ENCODE measurements around the gene PDZD7. TPM values are rescaled to one million over a fixed set of nuclear protein-coding genes. Genes with fewer than 3 reads are reported as not detected.

Gene PDZD7
- polyA plus RNA-seq, 1 donor from 2014 or later = 1.5 TPM

- TF ChIP-seq EP300 (conservative IDR thresholded peaks at IDR 0.05; ENCODE audit: poor library complexity, severe bottlenecking) = no peak
Observed at GRCh38 chr10:101018118-101018599, 12.8 kb downstream of the PDZD7 start (continued).

GRCh38 chr10:101016814-101017213 lies 14.1 kb downstream of the PDZD7 start:
- peaks cover 55% of the 10 kb centered on the region for H3K27me3 ChIP-seq (ENCODE audit: insufficient read depth, low read depth, low read length)
- H3K27ac ChIP-seq (ENCODE audit: low read length) = no peak overlapping the region

DNA sequence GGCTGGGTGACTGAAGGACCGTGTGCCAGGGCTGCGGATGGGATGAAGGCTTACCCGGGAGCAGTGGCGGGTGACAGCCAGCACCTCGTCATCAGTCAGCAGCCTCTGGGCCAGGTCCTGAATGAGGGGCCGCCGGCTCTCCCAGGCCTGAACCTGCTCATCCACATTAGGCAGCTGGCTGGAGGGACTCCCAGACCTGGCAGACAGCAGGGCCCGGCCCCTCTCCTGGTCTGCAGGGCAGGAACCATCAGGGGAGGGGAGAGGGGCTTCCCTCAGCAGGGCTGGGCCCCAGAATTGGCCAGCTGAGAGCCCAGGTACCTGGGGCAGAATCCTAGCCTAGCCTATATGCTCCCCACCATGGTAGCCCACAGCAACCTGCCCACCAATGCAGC lies 15.4 kb downstream of the PDZD7 start:
- Histone ChIP-seq H3K27me3 (ENCODE audit: insufficient read depth, low read depth, low read length) (peaks cover 53% of the 10 kb centered on the region), H3K79me2 (replicated peaks; ENCODE audit: insufficient read depth, low read length) (no peaks in the 10 kb centered on the region), H3K27ac (ENCODE audit: low read length) (no peak overlapping the region), H2AFZ (ENCODE audit: low read depth, low read length) (no peak overlapping the region), H3K9me2 (ENCODE audit: insufficient read depth, low read length) (no peaks in the 10 kb centered on the region), H4K20me1 (ENCODE audit: insufficient read depth) (no peaks in the 10 kb centered on the region), H3K4me2 (ENCODE audit: low read length) (no peak overlapping the region), H3K9me3 (ENCODE audit: low read length) (no peaks in the 10 kb centered on the region), H3K36me3 (ENCODE audit: insufficient read depth, low read length) (no peaks in the 10 kb centered on the region), H3K9ac (ENCODE audit: low read length) (no peak overlapping the region), H3K4me3 (ENCODE audit: low read length) (no peak overlapping the region), H3F3A (ENCODE audit: insufficient read depth, low read length, poor library complexity, severe bottlenecking) (no peaks in the 10 kb centered on the region)
- no peak for TF ChIP-seq TAF1 (IDR thresholded peaks at IDR 0.05; ENCODE audit: low read depth)
- no peak for TF ChIP-seq MXI1 (conservative IDR thresholded peaks at IDR 0.05; ENCODE audit: poor library complexity, severe bottlenecking)
- TF ChIP-seq EP300 (conservative IDR thresholded peaks at IDR 0.05; ENCODE audit: poor library complexity, severe bottlenecking) = no peak
- no peak for TF ChIP-seq EZH2 (IDR thresholded peaks at IDR 0.05; ENCODE audit: borderline replicate concordance, insufficient read depth, low read length, poor library complexity, severe bottlenecking)

More at GRCh38 chr10:101016814-101017213, 14.1 kb downstream of the PDZD7 start:
- TF ChIP-seq POLR2AphosphoS5 (IDR thresholded peaks at IDR 0.05) (no peak), REST (IDR thresholded peaks at IDR 0.05; ENCODE audit: borderline replicate concordance) (no peak), EZH2 (IDR thresholded peaks at IDR 0.05; ENCODE audit: borderline replicate concordance, insufficient read depth, low read length, poor library complexity, severe bottlenecking) (no peak), SMC3 (conservative IDR thresholded peaks at IDR 0.05; ENCODE audit: poor library complexity) (no peak), RAD21 (conservative IDR thresholded peaks at IDR 0.05) (no peak), MXI1 (conservative IDR thresholded peaks at IDR 0.05; ENCODE audit: poor library complexity, severe bottlenecking) (no peak), TAF1 (IDR thresholded peaks at IDR 0.05; ENCODE audit: low read depth) (no peak), EP300 (conservative IDR thresholded peaks at IDR 0.05; ENCODE audit: poor library complexity, severe bottlenecking) (no peak)
- TF ChIP-seq, protein P1, sequence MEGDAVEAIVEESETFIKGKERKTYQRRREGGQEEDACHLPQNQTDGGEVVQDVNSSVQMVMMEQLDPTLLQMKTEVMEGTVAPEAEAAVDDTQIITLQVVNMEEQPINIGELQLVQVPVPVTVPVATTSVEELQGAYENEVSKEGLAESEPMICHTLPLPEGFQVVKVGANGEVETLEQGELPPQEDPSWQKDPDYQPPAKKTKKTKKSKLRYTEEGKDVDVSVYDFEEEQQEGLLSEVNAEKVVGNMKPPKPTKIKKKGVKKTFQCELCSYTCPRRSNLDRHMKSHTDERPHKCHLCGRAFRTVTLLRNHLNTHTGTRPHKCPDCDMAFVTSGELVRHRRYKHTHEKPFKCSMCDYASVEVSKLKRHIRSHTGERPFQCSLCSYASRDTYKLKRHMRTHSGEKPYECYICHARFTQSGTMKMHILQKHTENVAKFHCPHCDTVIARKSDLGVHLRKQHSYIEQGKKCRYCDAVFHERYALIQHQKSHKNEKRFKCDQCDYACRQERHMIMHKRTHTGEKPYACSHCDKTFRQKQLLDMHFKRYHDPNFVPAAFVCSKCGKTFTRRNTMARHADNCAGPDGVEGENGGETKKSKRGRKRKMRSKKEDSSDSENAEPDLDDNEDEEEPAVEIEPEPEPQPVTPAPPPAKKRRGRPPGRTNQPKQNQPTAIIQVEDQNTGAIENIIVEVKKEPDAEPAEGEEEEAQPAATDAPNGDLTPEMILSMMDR (IDR thresholded peaks at IDR 0.05; ENCODE audit: poor library complexity, severe bottlenecking) = no peak
- no peaks in the 10 kb centered on the region for H3F3A ChIP-seq (ENCODE audit: insufficient read depth, low read length, poor library complexity, severe bottlenecking)
- H3K9me3 ChIP-seq (ENCODE audit: low read length) = no peaks in the 10 kb centered on the region
- H2AFZ ChIP-seq (ENCODE audit: low read depth, low read length) = no peak overlapping the region
- H3K9me2 ChIP-seq (ENCODE audit: insufficient read depth, low read length) = no peaks in the 10 kb centered on the region
- H3K9ac ChIP-seq (ENCODE audit: low read length) = no peak overlapping the region
- H3K36me3 ChIP-seq (ENCODE audit: insufficient read depth, low read length) = no peaks in the 10 kb centered on the region
- no peak overlapping the region for H3K4me2 ChIP-seq (ENCODE audit: low read length)
- H3K79me2 ChIP-seq (replicated peaks; ENCODE audit: insufficient read depth, low read length) = no peaks in the 10 kb centered on the region
- H3K4me3 ChIP-seq (ENCODE audit: low read length) = no peak overlapping the region
- no peaks in the 10 kb centered on the region for H4K20me1 ChIP-seq (ENCODE audit: insufficient read depth)

Data from neural cell (in vitro differentiated cells).